CD4-positive, alpha-beta T cell treated with Interleukin-6 for 4 hours (primary cell): ENCODE data around the gene KAT8.
"Not testable (repeated sequence)": the region's sequence is repeated elsewhere in the genome, so short reads cannot be mapped to it uniquely, and the experiment has no call there.

ENCODE experiments used
- DNase-seq: peaks from one replicate; pipeline ENCODE4 v3.0.0-alpha.2; 2020; ENCODE audit warnings: mixed read lengths

Gene KAT8

DNA sequence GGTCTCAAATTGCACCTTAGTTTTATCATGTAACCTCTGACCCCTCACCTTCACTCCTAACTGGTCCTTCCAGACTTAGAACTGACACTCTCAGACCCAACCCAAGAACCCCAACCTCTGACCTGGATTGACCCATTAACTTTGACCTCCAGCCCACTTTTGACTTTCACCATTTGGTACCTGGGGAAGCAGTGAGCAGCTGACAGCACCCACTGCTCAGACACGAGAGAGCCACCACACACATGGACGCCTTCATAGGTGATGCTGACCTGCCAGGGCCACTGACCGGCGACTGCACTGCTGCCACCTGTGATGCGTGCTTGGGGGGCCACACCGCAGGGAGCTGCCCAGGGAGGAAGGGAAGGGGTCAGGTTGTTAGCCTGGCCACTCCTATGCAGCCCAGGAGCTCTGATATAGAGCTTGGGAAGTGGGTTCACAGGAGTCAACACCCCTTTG, 15.6 kb downstream of the KAT8 start:
- no peak for DNase-seq

- no peak for DNase-seq
Observed at GRCh38 chr16:31134091-31134571, 16.7 kb downstream of the KAT8 start.

DNA sequence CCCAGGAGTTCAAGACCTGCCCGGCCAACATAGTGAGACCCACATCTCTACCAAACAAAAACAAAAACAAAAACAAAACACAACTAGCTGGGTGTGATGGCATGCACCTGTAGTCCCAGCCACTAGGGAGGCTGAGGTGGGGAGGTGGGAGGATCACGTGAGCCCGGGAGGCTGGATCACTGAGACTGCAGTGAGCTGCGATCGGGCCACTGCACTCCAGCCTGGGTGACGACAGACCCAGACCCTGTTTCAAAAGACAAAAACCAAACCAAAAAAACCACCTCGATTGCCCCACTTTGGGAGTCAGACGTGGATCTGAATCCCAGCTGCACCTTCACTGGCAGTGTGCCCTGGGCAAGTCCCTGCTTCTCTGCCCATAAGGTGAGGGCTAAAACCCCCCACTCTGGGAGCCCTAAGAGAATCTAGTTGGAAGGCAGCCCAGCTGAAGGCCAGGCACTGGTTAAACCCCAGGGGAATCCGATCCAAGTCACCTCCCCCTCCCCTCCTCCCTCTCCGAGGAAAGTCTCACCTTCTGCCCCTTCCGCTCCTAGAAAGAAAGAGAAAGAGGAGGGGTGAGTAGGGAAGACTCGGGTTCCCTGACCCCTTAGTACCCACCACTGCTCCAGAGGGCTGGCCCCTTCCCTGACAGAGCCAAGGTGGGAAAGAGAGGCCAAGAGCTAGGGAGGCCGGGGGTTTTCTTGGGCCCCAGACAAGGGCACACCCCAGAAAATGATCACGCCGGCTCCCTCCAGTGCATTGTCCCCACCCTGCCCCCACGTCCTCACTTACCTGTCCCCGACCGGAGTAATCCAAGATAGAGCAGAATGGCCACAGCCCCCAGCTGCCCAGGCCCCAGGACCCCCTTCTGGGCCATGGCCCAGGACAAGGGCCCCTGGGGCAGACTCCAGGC, 17.4 kb downstream of the KAT8 start:
- no peak for DNase-seq

DNA sequence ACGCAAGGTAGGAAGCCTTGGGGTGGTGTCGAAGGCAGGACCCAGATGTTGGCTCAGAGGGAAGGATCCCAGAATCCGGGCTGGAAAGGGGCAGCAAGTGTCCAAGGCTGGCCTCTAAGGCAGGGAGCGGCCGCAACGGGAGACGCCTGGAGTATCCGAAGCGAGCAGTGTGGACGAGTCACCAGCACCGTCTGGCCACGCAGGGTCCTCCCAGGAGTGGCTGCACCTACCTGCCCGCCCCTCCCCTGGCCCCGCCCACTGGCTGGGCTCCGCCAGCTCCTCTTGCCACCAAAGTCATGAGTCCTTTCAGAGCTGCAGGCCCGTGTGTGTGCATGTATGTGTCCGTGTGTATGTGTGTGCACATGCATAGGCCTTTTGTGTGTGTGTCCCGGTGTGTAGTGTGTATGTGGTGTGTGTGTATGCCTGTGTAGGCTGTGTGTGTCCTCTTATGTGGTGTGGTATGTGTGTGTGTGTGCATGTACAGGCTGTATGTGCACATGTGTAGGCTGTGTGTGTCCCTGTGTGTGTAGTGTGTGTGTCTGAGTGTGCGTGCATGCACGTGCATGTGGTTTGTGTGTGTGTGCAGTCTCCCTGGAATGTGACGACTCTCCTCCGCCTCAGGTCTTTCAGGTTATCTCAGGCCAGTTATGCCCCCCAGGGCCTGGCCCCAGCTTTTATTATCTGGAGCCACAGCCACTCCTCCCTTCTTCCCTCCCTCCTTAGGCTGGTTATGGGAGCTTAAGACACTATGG, 18.2 kb downstream of the KAT8 start, which contains the start of gene PRSS8:
Gene PRSS8, minus strand, starts transcription at position 193 of the 752 bp plus-strand sequence. CDS start 229 bp downstream, outside the sequence.
- DNase-seq: no peak

DNA sequence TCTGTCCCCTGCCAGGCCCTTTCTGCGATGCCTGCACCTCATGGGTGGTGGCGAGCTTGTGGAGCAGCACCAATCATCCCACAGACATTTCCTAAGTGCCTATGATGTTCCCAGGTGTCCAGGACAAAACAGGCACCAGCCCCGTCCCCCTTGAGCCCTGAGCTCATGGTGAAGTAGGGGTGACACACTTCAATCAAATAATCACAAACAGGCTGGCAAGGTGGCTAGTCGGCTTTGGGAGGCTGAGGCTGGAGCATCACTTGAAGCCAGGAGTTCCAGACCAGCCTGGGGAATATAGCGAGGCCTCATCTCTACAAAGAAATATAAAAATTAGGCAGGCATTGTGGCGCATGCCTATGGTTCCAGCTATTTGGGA, 18.8 kb downstream of the KAT8 start:
- DNase-seq: no peak

- DNase-seq: not testable (repeated sequence)
Observed at GRCh38 chr16:31136822-31137499, 19.5 kb downstream of the KAT8 start.

- no peak for DNase-seq
Observed at GRCh38 chr16:31138621-31139578, 21.4 kb downstream of the KAT8 start.

DNA sequence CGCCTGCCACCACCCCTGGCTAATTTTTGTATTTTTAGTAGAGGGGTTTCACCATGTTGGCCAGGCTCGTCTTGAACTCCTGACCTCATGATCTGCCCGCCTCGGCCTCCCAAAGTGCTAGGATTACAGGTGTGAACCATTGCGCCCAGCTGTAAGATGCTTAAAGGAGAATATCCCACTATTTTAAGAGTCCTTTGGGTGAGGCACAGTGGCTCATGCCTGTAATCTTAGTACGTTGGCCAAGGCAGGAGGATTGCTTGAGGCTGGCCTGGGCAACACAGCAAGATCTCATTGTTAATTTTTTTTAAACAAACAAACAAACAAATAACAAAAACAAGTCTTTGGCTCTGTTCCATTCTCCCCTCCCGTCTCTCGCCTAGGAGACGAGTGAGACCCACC, 23.6 kb downstream of the KAT8 start:
- DNase-seq: not testable (repeated sequence)

DNA sequence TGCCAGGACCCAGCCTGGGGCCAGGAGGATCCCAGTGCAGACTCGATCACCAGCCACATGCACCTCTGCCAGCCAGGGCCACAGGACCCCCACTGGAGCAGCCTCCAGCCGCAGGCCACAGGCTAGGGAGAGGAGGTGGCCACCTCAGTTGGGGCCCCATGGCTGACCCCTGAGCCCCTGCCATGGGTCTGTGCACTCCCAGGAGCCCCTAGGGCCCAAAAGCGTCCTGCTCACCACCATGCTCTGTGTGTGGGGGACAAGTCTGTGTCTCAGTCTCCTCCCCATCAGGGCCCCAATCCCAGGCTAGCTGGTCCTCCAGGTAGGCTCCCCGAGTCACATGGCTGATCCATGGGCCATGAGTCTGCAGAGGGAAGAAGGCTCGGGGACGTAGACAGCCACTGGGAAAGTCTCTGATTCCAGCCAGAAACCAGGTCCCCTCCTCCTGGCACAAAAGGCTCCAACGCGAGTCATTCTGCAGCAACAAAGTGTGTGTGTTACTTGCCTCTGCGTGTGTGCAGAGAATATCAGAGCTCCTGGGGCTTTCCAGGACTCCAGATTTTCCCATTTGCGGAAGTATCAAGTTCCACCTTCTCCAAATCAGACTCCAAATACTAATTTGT, 24.1 kb downstream of the KAT8 start:
- DNase-seq: no peak

GRCh38 chr16:31142109-31143010, 24.9 kb downstream of the KAT8 start:
- peak; percentile 100 for DNase-seq

DNA sequence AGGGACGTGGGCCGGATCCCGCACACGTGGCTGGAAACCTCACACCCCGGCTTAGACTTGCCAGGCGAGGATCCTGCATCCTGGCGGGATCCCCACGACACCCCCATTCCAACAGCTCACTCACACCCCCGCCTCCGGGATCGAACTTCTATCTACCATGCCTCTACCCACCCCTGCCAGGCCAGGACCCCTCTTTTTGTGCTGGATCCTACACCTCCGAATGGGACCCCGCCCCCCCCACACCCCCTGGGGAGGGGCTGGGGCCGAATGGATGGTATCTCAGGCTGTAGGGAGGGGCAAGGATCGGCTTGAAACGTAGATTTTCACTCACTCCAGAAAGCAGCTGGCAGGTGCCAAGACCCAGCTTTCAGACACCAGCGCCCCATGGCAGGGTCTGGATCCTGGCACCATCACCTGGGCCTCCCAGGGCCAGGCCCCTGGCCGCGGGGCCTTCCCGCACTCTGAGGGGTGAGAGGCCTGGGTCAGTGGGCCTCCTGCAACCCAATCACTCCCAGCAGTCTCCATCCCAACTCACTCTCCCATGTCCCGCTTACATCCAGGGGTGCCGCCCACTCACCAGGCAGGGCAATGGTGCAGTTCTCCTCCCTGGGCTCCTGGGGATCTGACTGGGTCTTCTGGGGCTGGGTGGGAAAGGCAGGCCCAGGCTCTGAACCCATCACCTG, 25.7 kb downstream of the KAT8 start:
- DNase-seq: no peak

- DNase-seq: no peak
Observed at GRCh38 chr16:31143694-31144148, 26.3 kb downstream of the KAT8 start.

GRCh38 chr16:31144418-31144817, 27.0 kb downstream of the KAT8 start:
- DNase-seq: not testable (repeated sequence)

DNA sequence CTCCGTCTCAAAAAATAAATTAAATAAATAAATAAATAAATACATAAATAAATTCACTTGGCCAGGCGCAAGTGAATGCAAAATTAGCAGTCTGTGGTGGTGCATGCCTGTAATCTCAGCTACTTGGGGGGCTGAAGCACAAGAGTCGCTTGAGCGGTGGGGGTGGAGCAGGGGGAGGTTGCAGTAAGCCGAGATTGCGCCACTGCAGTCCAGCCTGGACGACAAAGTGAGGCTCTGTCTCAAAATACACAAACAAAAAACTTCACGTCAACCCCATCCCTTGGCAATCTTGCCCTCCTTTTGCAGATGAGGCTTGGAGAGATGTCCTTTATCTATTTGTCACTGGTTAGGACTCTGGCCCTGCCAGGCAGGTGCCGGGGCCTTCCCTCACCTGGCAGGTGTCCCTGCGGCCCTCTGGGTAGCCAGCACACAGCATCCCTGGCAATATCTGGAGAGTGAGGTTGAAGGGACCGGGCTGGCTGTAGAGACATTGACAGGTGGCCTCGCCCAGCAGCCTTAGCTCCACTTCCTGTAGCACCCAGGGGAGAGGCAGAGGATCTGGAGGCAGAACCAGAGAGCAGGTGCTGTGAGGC, 28.0 kb downstream of the KAT8 start:
- DNase-seq: no peak

GRCh38 chr16:31147574-31147973, 30.1 kb downstream of the KAT8 start:
- no peak for DNase-seq

DNA sequence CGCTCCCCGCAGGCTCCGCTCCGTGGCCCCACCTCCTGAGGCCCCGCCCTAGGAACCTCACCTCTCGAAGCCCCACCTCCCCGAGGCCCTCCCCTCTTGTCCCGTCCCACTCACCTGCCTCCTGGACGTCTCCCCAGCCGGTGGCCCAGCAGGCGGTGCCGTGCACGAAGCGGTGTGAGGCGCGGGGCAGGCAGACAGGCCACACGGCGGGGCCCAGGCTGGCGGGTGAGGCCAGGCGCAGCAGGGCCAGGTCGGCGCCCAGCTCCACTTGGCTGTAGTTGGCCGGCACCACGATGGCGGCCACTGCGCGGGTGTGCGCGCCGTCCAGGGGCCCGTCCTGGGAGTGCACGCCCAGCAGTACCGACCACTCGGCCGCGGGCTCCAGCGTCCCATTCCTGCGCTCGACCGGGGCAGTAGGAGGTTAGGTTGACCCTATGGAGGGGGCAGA, 30.8 kb downstream of the KAT8 start:
- no peak for DNase-seq

DNA sequence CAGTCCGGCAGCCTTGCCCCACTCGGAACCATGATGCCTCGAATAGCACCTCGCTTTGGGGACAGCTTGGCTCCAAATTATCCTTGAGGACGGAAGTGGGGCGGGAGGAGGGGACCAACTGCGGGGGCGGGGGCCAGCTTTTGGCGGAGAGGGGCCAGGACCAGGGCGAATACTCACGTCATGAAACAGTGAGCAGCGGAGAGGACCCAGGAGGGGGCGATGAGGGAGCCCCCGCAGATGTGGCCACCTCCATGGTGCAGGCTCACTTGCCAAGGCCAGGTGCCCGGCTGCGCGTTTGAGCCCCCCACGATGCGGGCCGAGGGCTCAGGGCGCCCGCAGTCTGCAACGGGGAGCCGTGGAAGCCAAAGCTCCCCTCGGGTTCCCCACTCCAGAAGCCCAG, 31.4 kb downstream of the KAT8 start:
- no peak for DNase-seq

DNA sequence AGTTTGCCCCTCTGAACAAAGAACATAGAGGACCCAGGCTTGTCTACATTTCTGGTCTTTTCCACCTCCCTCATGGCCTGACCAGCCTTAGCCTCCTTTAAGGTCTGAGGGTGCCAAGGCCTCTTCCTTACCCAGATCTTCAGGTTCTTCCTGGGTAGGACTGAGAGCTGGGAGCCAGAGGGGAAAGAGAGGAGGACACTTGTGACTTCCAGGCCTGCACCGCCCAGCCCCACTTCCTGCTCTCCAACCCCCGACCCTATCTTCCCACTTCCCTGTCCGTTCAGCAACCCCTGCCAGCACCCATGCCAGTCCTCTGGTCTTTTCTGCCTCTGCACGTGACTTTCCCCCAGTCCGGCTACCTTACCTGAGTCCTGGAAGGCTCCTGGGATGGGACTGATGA, 31.9 kb downstream of the KAT8 start:
- no peak for DNase-seq
